ENCODE data around the gene KCND2. TPM values are rescaled to one million over a fixed set of nuclear protein-coding genes. Genes with fewer than 3 reads are reported as not detected.

Gene KCND2
- total RNA-seq, 4 donors from 2014 or later, result under 0.01 to 1.3 (median 0.59) TPM; not detected in 1

GRCh38 chr7:120272261-120272660, 714 bp upstream of the KCND2 start:
- Histone ChIP-seq H3K4me1 (peaks cover 0 to 17% (median 0%) of the 10 kb centered on the region in 4 donors), H3K9me3 (peaks cover 0 to 7% (median 0%) of the 10 kb centered on the region in 4 donors), H3K27me3 (peaks cover 0 to 20% of the 10 kb centered on the region in 2 donors), H3K36me3 (no peaks in the 10 kb centered on the region), H3K27ac (no peak overlapping the region), H3K4me3 (peak overlapping the region; percentile 16 to 52 (median 20))
- no peak for DNase-seq (ENCODE audit: low spot score in 2 of 2)
- TF ChIP-seq EP300 (IDR thresholded peaks at IDR 0.05) (no peak), CTCF (IDR thresholded peaks at IDR 0.05) (peak in 4 of 5 experiments; percentile 32 to 42 (median 34))
- 0 to 1% methylated on average over 17 of the region's 17 CpGs for WGBS, 2 donors

GRCh38 chr7:120273476-120273975, 551 bp downstream of the KCND2 start:
- no peak for TF ChIP-seq EP300 (IDR thresholded peaks at IDR 0.05)
- Histone ChIP-seq H3K27ac (no peak overlapping the region), H3K4me3 (peak overlapping the region in 2 of 4 donors; percentile 15 to 52), H3K9me3 (peaks cover 0 to 7% (median 0%) of the 10 kb centered on the region in 4 donors), H3K4me1 (peaks cover 0 to 17% (median 0%) of the 10 kb centered on the region in 4 donors), H3K36me3 (no peaks in the 10 kb centered on the region), H3K27me3 (peaks cover 0 to 20% of the 10 kb centered on the region in 2 donors)
- DNase-seq (ENCODE audit: low spot score in 2 of 2), result no peak
- WGBS, 2 donors, result 1 to 2% methylated on average over 33 to 35 of the region's 38 CpGs

GRCh38 chr7:120274482-120274881, 1.5 kb downstream of the KCND2 start:
- no peaks in the 10 kb centered on the region for H3K36me3 ChIP-seq
- no peak for DNase-seq (ENCODE audit: low spot score in 2 of 2)
- H3K4me1 ChIP-seq, result peaks cover 0 to 17% (median 0%) of the 10 kb centered on the region in 4 donors
- TF ChIP-seq CTCF (IDR thresholded peaks at IDR 0.05) (no peak), EP300 (IDR thresholded peaks at IDR 0.05) (no peak), POLR2A (IDR thresholded peaks at IDR 0.05) (no peak)
- H3K27ac ChIP-seq, result no peak overlapping the region
- no peak overlapping the region for H3K4me3 ChIP-seq
- peaks cover 0 to 20% of the 10 kb centered on the region in 2 donors for H3K27me3 ChIP-seq
- 94 to 98% methylated on average over 16 of the region's 16 CpGs for WGBS, 2 donors
- peaks cover 0 to 7% (median 0%) of the 10 kb centered on the region in 4 donors for H3K9me3 ChIP-seq

- Histone ChIP-seq H3K9me3 (peaks cover 0 to 7% (median 0%) of the 10 kb centered on the region in 4 donors), H3K4me3 (no peak overlapping the region)
- 95 to 99% methylated on average over 27 of the region's 27 CpGs for WGBS, 2 donors
Measured at GRCh38 chr7:120274899-120275298, 1.9 kb downstream of the KCND2 start.

GRCh38 chr7:120276720-120277119, 3.7 kb downstream of the KCND2 start:
- no peak overlapping the region for H3K27ac ChIP-seq
- peaks cover 0 to 17% (median 0%) of the 10 kb centered on the region in 4 donors for H3K4me1 ChIP-seq
- peaks cover 0 to 20% of the 10 kb centered on the region in 2 donors for H3K27me3 ChIP-seq
- no peaks in the 10 kb centered on the region for H3K36me3 ChIP-seq
- no peak for TF ChIP-seq POLR2A (IDR thresholded peaks at IDR 0.05)
- TF ChIP-seq EP300 (IDR thresholded peaks at IDR 0.05), result no peak
- TF ChIP-seq CTCF (IDR thresholded peaks at IDR 0.05), result no peak
- H3K9me3 ChIP-seq, result peaks cover 0 to 7% (median 0%) of the 10 kb centered on the region in 4 donors
- DNase-seq (ENCODE audit: low spot score in 2 of 2), result no peak
- H3K4me3 ChIP-seq, result no peak overlapping the region

More at GRCh38 chr7:120274899-120275298, 1.9 kb downstream of the KCND2 start:
- Histone ChIP-seq H3K27me3 (peaks cover 0 to 20% of the 10 kb centered on the region in 2 donors), H3K4me1 (peaks cover 0 to 17% (median 0%) of the 10 kb centered on the region in 4 donors), H3K27ac (no peak overlapping the region), H3K36me3 (no peaks in the 10 kb centered on the region)
- no peak for TF ChIP-seq CTCF (IDR thresholded peaks at IDR 0.05)
- TF ChIP-seq EP300 (IDR thresholded peaks at IDR 0.05), result no peak
- no peak for TF ChIP-seq POLR2A (IDR thresholded peaks at IDR 0.05)
- DNase-seq (ENCODE audit: low spot score in 2 of 2), result no peak

Measured in tibial nerve (tissue), 4 donors.